HepG2 (cell line): Measurements from ENCODE around the gene IRS1. TPM values are rescaled to one million over a fixed set of nuclear protein-coding genes. Genes with fewer than 3 reads are reported as not detected.

ENCODE experiments used
- ARID5B ChIP-seq: IDR thresholded peaks from 2 replicates; pipeline ENCODE4 v1.4.0; 2020; ENCODE audit warnings: mild to moderate bottlenecking, missing genetic modification reagents
- CBFB ChIP-seq: sonication (generic); formaldehyde crosslinking; IDR thresholded peaks from 2 replicates; pipeline ENCODE4 v1.4.0; 2020; ENCODE audit warnings: missing genetic modification reagents
- ETS1 ChIP-seq: sonication (generic); formaldehyde crosslinking; IDR thresholded peaks from 2 replicates; pipeline ENCODE4 v1.4.0; 2020; ENCODE audit warnings: missing genetic modification reagents
- NFIC ChIP-seq: IDR thresholded peaks from 2 replicates; pipeline ENCODE4 v1.6.1; 2012; ENCODE audit warnings: mild to moderate bottlenecking, low read length, inconsistent platforms
- NR2F6 ChIP-seq, 2 experiments: IDR thresholded peaks; 2 replicates each; pipeline ENCODE4 v1.6.1; 2016; ENCODE audit warnings: antibody characterized with exemption in 1 of 2, mild to moderate bottlenecking in 1 of 2
- PRDM4 ChIP-seq: sonication (generic); formaldehyde crosslinking; IDR thresholded peaks from 2 replicates; pipeline ENCODE4 v1.9.0; 2021; ENCODE audit warnings: missing genetic modification reagents, borderline replicate concordance
- TOPORS ChIP-seq: sonication (generic); formaldehyde crosslinking; IDR thresholded peaks from 2 replicates; pipeline ENCODE4 v1.8.0; 2023; ENCODE audit warnings: mild to moderate bottlenecking, missing genetic modification reagents
- ZFP41 ChIP-seq: sonication (generic); formaldehyde crosslinking; IDR thresholded peaks from 2 replicates; pipeline ENCODE4 v1.4.0; 2020; ENCODE audit warnings: mild to moderate bottlenecking, missing genetic modification reagents, borderline replicate concordance
- ZMAT5 ChIP-seq: sonication (generic); formaldehyde crosslinking; IDR thresholded peaks from 2 replicates; pipeline ENCODE4 v1.5.0; 2020; ENCODE audit warnings: mild to moderate bottlenecking, low read depth, missing genetic modification reagents, borderline replicate concordance
- ZNF282 ChIP-seq: fragments of 450-650 bp; IDR thresholded peaks from 2 replicates; pipeline ENCODE4 v1.6.1; 2018; ENCODE audit not compliant: partially characterized antibody
- ZNF749 ChIP-seq: sonication (generic); formaldehyde crosslinking; IDR thresholded peaks from 2 replicates; pipeline ENCODE4 v1.8.0; 2022; ENCODE audit warnings: mild to moderate bottlenecking, missing genetic modification reagents, moderate library complexity, borderline replicate concordance
- ZNF768 ChIP-seq: sonication (generic); formaldehyde crosslinking; IDR thresholded peaks from 2 replicates; pipeline ENCODE4 v1.4.0; 2020; ENCODE audit warnings: missing genetic modification reagents
- ZNF773 ChIP-seq: sonication (generic); formaldehyde crosslinking; IDR thresholded peaks from 2 replicates; pipeline ENCODE4 v1.4.0; 2020; ENCODE audit warnings: missing genetic modification reagents, borderline replicate concordance
- polyA plus RNA-seq, 8 experiments: library from polyadenylated mRNA; depleted of rRNA in 3 of 8; stranded (reverse) in 7 of 8; unstranded in 1 of 8; fragments of >200 nt; fragmentation: Illumina TruSeq in 4 of 8; extraction: Trizol in 4 of 8; gene quantifications; 2 replicates each; pipeline versions ENCODE4 v1.2.1 to v1.2.3, GENCODE V29; 2011 to 2016; ENCODE audit warnings: low read depth in 4 of 8, missing spikeins in 1 of 8, mixed read lengths in 1 of 8; ENCODE audit not compliant: insufficient read depth in 1 of 8
- total RNA-seq, 5 experiments: library from RNA; depleted of rRNA; stranded (reverse); fragments of >200 nt; fragmentation: Illumina TruSeq; extraction: Trizol; gene quantifications; 2 replicates each; pipeline ENCODE4 v1.2.3, GENCODE V29; 2016; ENCODE audit warnings: low read depth in 1 of 5
- TF ChIP-seq, protein P1 (sequence below): sonication (generic); formaldehyde crosslinking; conservative IDR thresholded peaks from 2 replicates; pipeline ENCODE4 v1.4.0; 2020; ENCODE audit warnings: missing genetic modification reagents

The IRS1 gene
- total and polyA plus RNA-seq, 2 of the 13 experiments (the other 11 are each of a cell fraction or from before 2014, with no cell fraction given): 8.7 to 9.0 TPM

DNA sequence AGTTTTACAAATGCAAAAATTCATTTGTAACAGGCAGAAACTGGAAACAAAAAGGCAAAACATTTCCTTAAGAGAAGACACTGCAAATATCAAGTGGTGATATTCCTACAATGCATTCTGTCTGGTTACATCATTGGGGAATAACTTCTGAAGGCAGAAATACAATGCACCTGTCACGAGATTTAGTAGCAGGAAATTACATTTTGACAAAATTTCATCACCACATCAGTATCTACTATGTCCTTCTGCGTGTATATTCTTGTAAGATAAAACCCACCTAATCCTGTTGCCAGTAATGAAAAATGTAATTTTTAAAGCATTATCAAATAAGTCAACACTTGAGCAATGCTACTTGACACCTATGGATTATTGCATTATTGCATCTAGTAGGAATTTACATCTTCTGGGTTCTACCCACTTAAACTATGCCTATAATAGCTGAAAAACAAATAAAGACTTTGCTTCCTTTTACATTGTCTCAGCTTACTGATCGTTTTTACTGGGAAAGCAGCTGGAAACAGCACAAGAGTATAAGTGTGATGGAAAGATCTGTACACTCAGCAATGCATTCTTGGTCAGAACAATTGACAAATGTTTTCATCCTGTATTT lies 59.5 kb downstream of the IRS1 start (continued):
- TF ChIP-seq ARID5B (CRISPR knock-in tag) (peak; percentile 40; the same call in 1 of the 2 replicates), ZNF773 (no peak), ZFP41 (CRISPR knock-in tag) (no peak), CBFB (CRISPR knock-in tag) (no peak), ZNF282 (no peak), ETS1 (CRISPR knock-in tag) (no peak), PRDM4 (no peak), ZNF749 (CRISPR knock-in tag) (no peak), NR2F6 (IDR thresholded peaks at IDR 0.05) (no peak), NR2F6 (CRISPR knock-in tag; IDR thresholded peaks at IDR 0.05) (no peak), NFIC (0 out of 2 replicates have a peak, but pooled peaks have one; percentile 11), ZNF768 (CRISPR knock-in tag) (no peak), ZMAT5 (CRISPR knock-in tag) (no peak), TOPORS (CRISPR knock-in tag) (no peak)
- TF ChIP-seq, protein P1, sequence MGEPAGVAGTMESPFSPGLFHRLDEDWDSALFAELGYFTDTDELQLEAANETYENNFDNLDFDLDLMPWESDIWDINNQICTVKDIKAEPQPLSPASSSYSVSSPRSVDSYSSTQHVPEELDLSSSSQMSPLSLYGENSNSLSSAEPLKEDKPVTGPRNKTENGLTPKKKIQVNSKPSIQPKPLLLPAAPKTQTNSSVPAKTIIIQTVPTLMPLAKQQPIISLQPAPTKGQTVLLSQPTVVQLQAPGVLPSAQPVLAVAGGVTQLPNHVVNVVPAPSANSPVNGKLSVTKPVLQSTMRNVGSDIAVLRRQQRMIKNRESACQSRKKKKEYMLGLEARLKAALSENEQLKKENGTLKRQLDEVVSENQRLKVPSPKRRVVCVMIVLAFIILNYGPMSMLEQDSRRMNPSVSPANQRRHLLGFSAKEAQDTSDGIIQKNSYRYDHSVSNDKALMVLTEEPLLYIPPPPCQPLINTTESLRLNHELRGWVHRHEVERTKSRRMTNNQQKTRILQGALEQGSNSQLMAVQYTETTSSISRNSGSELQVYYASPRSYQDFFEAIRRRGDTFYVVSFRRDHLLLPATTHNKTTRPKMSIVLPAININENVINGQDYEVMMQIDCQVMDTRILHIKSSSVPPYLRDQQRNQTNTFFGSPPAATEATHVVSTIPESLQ (CRISPR knock-in tag): no peak
